ENCODE measurements around the gene IL18.

DNA sequence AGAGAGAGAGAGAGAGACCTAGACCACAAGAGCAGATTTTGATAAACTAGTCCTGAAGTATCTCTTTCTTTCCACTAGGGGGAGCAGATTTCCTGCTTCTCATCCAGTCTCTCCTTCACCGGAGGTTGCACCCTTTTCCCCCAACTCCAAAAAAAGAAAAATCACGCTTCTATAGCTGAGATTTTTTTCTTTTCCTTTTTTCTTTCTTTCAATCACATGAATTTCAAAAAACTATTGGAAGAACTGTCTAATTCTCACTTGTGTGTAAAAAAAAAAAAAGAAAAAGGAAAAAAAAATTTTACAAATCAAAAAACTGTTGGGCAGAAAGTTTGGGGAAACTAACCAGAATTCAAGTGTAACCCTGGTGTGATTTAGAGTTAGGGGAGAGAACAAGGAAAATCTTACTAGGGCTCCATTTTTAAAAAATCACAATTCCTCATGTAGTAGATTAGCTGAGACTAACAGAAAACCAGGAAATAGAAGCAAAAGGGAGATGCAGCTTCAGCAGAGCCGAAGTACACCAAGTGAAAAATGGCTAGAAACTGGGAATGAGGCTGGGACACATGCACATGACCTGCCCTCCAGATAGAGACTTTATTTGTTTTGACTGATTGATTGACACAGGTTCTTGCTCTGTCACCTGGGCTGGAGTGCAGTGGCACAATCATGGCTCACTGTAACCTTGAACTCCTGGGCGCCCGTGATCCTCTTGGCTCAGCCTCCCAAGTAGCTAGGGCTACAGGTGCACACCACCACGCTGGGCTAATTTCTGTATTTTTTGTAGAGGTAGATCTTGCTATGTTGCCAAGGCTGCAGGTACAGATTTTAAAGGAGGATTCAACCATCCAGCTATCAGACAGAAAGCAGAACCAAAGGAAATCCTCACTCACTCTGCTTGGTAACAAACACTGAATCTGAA, 50.1 kb downstream of the IL18 start:
- TF ChIP-seq TARDBP (IDR thresholded peaks at IDR 0.05): no peak
- no peak for TF ChIP-seq ELF4 (IDR thresholded peaks at IDR 0.05)
- no peak for TF ChIP-seq HDGF (IDR thresholded peaks at IDR 0.05; ENCODE audit: borderline replicate concordance)

Data from HEK293T (cell line).